HG03139 (cell line): ENCODE results near the gene C7orf57.
A peak's percentile ranks its signal among the peaks of the same experiment; 100 is the strongest.

Experiments
- ATAC-seq: cut with Tn5 transposase; IDR thresholded peaks from one replicate; pipeline ENCODE4 v1.9.1; 2021; ENCODE audit not compliant: unreplicated experiment

C7orf57 gene

GRCh38 chr7:48084727-48085432 is 49.5 kb downstream of the C7orf57 start:
- ATAC-seq: peak; percentile 48

DNA sequence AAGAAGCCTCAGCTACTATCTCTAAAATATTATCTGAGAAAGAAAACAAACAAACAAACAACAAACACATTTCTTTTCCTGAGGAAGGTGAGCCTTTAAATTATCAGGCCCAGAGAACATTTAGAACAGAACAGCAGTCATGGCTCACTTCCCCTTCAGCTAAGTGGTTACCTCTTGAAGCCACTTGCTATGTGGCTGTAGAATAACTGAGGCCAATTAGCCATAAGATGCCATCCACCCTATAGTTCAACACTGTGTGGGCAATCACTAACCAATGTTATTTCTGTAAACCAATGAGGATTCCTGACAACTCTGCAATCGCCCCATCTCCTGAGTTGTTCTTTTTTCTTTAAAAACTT is 50.1 kb downstream of the C7orf57 start:
- no peak for ATAC-seq

DNA sequence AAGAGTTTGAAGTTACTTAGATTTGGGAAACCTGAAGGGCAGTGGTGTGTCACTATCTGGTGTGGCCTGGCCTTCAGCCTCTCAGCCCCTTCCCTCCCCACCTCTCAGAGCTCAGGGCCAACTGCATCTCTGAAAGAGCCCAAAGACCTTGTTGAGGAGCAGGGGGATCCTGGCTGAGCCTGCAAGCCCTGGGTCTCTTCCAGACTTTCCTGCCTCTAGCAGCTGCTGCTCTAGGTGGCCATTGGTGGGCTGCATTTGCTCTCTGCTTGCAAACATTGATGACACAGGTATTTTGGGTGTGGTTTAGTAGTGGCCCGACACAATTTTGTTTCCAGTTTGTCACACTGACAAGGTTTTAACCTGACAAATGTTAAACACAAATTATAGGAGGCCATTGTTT is 50.6 kb downstream of the C7orf57 start:
- ATAC-seq: no peak

DNA sequence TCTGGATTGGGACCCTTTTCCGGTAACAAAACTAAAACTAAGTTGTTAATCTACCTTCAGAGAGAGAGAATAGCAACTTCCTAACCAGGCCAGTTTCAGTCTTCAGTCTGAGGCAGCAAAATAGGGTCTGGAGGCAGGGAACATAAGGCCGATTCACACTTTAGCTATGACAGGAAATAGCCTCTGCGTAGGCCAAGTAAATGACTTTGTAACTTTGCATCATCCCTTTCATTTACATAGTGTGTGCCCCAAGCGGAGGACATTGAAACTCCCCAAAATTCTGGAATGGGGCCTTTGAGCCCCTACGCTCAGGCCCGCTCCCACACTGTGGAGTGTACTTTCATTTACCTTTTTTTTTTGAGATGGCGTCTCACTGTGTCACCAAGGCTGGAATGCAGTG is 52.0 kb downstream of the C7orf57 start:
- peak; percentile 14 for ATAC-seq

- peak; percentile 49 for ATAC-seq
Measured at GRCh38 chr7:48088559-48089045, 53.3 kb downstream of the C7orf57 start.

GRCh38 chr7:48089046-48090003 is 54.0 kb downstream of the C7orf57 start, which contains the start of gene UPP1:
Gene UPP1, plus strand, starts transcription at chr7:48089265. Its CDS starts 5,519 bp downstream, at chr7:48094784.
- ATAC-seq: peak; percentile 49

DNA sequence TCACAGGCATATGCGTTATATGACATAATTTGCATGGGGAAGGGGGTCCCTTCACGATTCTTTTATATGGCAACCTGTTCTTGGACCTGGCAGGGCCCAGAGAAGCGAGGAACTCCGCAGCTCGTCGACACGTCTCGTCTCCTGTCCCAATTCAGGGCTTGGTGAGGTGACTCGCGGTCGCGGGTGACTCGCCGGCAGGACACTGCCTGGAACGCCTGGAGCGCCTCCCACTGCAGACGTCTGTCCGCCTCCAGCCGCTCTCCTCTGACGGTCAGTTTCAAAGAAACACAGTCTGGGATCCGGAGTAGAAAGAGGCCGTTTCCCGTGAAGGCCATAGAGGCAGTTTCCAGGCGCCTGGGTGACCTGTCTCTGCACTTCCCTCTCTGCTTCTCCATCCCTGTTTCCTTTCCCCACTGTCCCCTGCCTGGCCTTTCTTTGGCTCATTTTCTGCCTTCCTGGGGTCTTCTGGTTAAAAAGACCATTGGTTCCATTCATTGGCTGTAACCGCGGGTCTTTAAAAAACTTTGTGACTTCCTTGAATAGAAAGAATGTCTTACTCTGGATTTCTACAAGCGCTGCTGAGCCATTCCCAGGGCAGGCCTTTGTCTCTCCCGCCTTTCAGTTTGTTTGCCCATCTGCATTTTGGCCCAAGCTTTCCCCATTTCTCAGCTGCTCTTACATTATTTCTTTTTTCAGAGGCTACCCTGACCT is 54.9 kb downstream of the C7orf57 start:
- no peak for ATAC-seq

DNA sequence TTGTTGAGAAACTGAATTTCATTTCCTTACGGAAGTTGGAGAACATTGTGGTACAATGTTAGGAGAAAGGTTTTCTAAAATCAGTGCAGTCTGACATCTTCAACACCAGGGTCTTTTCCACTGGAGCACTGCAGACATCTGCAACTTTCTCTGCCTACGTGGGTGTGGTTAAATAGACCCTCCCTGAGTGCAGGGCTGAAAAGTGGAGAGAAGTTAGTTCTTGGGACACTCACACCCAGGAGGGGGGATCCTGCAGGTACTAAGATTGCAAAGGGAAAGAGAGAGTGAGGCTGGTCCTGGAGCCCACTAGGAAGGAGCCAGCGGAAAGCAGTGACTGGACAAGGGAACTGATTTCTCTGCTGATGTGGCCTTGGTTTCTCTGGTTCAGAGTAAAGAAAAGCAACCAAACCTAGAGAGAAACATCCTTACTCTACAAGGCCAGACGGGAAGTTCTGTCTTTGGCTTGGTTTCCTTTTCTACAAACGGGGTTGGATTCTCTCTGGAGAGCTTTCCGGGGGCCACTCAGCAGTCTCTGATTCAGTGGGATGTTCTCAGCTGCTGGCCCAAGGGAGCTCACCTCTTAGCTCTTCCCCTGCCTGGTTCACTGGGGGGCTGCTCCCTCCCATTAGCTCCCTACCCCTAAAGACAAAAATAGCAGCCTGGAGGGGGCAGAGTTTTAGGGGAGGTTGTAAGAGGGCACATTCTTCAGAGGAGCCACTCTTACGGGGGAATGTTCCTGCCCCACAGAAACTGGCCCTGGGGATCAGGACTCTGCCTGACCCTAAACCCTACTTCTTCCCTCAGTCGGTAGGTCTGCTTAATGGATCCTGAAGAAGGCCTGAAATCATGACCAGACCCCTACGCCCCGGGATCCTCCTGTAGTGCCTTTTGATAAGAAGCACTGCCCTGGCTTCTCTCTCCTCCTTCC is 56.4 kb downstream of the C7orf57 start:
- ATAC-seq: no peak

DNA sequence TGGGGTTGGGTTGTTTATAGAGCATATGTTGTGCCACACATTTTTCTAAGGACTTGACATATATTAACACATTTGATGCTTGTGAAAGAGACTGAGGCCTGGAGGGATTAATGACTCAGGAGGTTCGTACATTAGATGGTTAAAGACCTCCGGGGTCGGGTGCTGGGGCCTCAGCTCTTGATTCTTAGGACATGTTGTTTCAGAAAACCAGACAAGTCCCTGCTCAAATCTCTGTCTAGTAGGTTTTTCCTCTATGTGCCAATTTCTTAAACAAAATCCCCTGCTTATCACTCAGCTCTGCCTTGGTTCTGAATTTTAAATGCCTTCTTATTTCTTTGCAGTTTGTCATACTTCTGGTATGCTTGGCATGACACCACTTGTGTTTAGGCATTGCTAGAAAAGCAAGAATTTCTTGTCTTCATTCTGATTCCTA is 59.5 kb downstream of the C7orf57 start:
- ATAC-seq: no peak

DNA sequence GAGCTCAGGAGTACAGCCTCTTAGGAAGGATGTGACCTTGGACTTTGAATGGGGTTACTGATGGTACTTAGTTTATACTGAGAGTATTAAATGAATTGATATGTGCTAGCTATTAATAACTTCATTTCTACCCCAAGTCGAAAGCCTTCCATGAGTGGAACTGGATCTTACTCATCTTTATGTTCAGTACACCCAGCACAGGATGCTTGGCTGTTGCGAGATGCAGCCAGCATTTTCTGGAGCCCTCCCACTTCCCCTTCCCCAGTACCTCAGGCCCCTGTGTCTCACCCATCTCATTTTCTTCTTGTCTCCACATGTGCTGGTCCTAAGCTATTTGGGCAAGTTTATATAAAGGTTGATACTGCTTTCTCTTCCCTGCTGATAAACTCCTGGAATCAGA is 60.9 kb downstream of the C7orf57 start:
- no peak for ATAC-seq

GRCh38 chr7:48097521-48098231 is 62.3 kb downstream of the C7orf57 start:
- no peak for ATAC-seq

DNA sequence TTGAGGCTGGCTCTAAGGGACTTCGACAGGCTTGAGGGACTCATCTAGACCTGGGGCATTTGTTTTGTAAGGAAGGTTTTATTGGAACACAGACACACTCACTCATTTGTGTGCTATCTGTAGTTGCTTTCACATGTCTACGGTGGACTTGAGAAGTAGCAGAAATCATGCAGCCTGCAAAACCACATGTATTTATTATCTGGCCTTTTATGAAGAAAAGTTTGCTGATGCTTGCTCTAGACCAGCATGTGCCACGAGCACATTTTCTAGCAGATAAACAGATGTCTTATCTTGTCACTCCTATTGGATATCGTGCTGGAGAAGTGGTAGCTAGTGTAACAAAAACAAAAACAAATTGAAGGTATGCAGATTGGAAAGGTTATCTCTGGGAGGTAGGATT is 63.5 kb downstream of the C7orf57 start:
- no peak for ATAC-seq

DNA sequence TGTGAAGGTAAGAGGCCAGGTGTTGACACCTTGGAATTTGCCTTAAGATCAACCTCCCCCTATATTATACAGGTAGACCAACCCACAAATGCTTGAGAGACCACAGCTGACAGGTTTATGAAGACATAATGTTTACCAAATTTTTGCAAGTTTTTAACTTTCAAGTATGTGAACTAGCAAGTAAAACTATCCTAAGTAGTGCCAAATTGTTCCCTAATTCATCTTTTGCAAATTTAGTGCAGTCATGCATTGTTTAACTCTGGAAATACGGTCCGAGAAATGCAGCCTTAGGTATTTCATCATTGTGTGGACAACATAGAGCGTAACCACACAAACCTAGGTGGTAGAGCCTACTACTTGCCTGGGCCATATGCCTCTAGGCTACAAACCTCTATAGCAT is 64.4 kb downstream of the C7orf57 start:
- ATAC-seq: no peak

DNA sequence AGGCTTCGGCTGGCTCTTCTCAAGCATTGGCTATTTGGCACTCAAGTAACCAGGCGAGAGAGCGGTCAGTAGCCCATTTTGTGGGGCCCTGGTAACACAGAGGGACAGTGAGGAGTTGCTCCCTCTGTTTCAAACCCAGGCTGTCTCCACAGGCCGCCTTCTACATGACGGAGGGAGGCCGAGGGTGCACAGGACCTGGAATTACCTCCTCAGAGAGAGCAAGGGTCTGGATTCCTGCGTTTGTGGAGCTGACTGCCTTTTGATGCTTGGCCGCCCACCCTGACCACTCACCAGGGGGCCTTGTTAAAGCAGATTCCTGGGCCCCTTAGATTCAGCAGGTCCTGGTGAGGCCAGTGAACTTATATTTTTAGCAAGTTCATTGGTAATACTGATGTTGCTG is 66.0 kb downstream of the C7orf57 start:
- no peak for ATAC-seq

DNA sequence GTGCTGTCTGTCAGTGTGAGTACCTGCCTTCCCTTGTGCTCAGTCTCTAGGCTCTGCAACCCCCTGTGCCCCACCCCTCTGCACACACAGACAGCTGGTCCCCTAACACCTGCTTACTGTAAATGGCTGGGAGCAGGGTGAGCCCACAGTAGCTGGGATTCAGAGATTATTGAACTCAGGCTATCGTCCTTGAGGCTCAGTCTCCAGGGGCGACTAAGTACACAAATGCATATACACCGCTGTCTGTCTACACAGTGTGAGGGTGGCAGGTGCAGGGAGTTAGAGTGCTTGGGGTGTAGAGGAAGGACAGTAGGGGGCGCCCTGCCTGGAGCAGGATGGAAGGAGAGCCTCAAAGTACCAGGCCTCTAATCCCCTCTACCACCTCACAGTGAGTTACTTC is 66.6 kb downstream of the C7orf57 start:
- ATAC-seq: no peak

GRCh38 chr7:48102530-48102929 is 67.2 kb downstream of the C7orf57 start:
- ATAC-seq: no peak

DNA sequence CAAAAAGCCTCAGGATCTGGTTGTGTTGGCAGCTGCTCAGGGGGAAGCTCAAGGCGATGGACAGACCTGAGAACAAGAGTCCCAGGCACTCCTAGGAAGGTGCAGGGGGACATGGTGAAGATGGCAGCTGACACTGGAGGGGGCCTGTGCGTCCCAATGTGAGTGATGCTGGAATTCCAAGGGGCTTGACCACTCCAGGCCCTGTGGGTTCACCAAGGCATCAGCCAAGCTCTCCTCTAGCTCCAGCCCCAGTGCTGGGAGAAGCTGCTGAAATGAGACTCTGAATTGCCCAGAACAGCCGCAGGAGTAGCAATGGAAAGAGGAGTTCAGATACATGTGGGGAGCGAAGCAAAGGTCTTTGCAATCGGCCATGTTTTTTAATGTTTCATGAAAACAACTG is 69.7 kb downstream of the C7orf57 start:
- no peak for ATAC-seq

DNA sequence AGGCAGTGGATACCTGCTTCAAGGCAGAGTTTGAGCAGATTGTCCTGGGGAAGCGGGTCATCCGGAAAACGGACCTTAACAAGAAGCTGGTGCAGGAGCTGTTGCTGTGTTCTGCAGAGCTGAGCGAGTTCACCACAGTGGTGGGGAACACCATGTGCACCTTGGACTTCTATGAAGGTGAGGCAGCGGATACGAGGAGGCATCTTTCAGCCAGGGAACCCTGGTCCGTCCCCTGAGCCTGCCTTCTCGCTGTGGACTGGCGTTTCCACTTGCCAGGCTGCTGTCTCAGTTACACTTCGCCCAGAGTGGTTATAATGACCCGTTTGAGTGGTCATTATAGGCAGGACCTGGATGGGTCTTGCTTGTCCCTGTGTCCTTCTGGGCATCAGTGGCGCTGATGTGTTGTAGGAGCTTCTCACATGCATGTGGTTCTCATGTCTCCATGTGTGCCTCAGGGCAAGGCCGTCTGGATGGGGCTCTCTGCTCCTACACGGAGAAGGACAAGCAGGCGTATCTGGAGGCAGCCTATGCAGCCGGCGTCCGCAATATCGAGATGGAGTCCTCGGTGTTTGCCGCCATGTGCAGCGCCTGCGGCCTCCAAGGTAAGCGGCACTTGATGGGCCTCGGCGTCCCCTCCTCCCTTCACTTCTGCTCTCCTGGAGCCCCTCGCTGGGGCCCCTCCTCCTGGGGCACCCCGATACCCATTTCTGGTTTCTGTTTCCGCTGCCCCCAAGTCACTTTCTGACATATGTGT is 71.7 kb downstream of the C7orf57 start:
- no peak for ATAC-seq

GRCh38 chr7:48107926-48108472 is 72.7 kb downstream of the C7orf57 start:
- ATAC-seq: no peak
